Testis (tissue), 3 donors: ENCODE results near the gene PRKAR1A. TPM values are rescaled to one million over a fixed set of nuclear protein-coding genes. Genes with fewer than 3 reads are reported as not detected.

Experiments
- DNase-seq: peaks from one replicate; pipeline ENCODE4 v3.0.0-alpha.2; 2019
- H3K27ac ChIP-seq, 2 donors: fragments of 200-600 bp; sonication (generic); one replicate each; pipeline ENCODE4 v1.5.1; 2019
- H3K27me3 ChIP-seq: fragments of 200-600 bp; sonication (generic); one replicate; pipeline ENCODE4 v1.5.1; 2019
- H3K36me3 ChIP-seq: fragments of 200-600 bp; sonication (generic); one replicate; pipeline ENCODE4 v1.5.1; 2017; ENCODE audit warnings: low read depth; ENCODE audit errors: missing control alignments
- H3K4me1 ChIP-seq: fragments of 200-600 bp; sonication (generic); one replicate; pipeline ENCODE4 v1.5.1; 2019
- H3K4me3 ChIP-seq, 2 donors: fragments of 200-600 bp; sonication (generic); one replicate each; pipeline ENCODE4 v1.5.1; 2017 to 2019
- H3K9me3 ChIP-seq: fragments of 200-600 bp; sonication (generic); one replicate; pipeline ENCODE4 v1.5.1; 2017
- POLR2A ChIP-seq: fragments of 450-650 bp; IDR thresholded peaks from one replicate; pipeline ENCODE4 v1.6.1; 2017; ENCODE audit warnings: antibody characterized with exemption, mild to moderate bottlenecking, moderate library complexity
- WGBS, 2 donors: methylation state at CpG; one replicate each; pipeline ENCODE4 v1.1.5; 2018; 5-methylcytosine and 5-hydroxymethylcytosine counted together
- intact Hi-C: fragments of 100-400 bp; cut with DNase I; formaldehyde crosslinking; loops from one replicate; pipeline ENCODE4 v1.15.1; 2023; ENCODE audit warnings: low total_unique reads
- polyA plus RNA-seq: library from polyadenylated mRNA; stranded (reverse); fragments of 350-450 nt; fragmentation: Illumina TruSeq; extraction: RNeasy Lipid Tissue Mini Kit (QIAGEN cat#74804); gene quantifications from one replicate; pipeline ENCODE4 v1.2.3, GENCODE V29; 2014; ENCODE audit warnings: low read depth, low replicate concordance; ENCODE audit not compliant: insufficient read depth
- total RNA-seq, 2 donors: library from RNA; depleted of rRNA; stranded (reverse); fragments of >200 nt; gene quantifications; one replicate each; pipeline ENCODE4 v1.2.3, GENCODE V29; 2016
- TF ChIP-seq, protein P1 (sequence below), 3 experiments: fragments of 450-650 bp in 2 of 3; fragments of 200-600 bp in 1 of 3; sonication (generic) in 1 of 3; IDR thresholded peaks; one replicate each; pipeline ENCODE4 v1.5.1; 2016 to 2019; ENCODE audit warnings: antibody characterized with exemption in 3 of 3, mild to moderate bottlenecking in 2 of 3, moderate library complexity in 1 of 3

Gene PRKAR1A
- total and polyA plus RNA-seq, 3 donors from 2014 or later, result 279 to 375 (median 319) TPM

DNA sequence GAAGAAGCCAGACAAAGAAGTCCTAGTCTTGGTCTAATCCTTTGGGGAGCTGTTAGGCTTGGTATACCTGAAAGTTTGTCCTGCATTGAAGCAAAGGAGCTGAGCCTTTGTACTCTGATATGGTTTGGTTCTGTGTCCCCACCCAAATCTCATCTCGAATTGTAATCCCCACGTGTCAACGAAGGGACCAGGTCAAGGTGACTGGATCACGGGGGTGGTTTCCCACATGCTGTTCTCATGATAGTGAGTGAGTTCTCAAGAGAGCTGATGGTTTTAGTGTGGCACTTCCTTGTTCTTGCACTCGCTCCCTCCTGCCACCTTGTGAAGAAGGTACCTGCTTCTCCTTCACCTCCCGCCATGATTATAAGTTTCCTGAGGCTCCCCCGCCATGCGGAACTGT lies 55.4 kb downstream of the PRKAR1A start:
- peaks cover 4% of the 10 kb centered on the region for H3K4me1 ChIP-seq
- no peaks in the 10 kb centered on the region for H3K27me3 ChIP-seq
- 94% methylated on average over 8 of the region's 8 CpGs for WGBS, 2 donors
- no peak overlapping the region for H3K27ac ChIP-seq
- TF ChIP-seq, protein P1, sequence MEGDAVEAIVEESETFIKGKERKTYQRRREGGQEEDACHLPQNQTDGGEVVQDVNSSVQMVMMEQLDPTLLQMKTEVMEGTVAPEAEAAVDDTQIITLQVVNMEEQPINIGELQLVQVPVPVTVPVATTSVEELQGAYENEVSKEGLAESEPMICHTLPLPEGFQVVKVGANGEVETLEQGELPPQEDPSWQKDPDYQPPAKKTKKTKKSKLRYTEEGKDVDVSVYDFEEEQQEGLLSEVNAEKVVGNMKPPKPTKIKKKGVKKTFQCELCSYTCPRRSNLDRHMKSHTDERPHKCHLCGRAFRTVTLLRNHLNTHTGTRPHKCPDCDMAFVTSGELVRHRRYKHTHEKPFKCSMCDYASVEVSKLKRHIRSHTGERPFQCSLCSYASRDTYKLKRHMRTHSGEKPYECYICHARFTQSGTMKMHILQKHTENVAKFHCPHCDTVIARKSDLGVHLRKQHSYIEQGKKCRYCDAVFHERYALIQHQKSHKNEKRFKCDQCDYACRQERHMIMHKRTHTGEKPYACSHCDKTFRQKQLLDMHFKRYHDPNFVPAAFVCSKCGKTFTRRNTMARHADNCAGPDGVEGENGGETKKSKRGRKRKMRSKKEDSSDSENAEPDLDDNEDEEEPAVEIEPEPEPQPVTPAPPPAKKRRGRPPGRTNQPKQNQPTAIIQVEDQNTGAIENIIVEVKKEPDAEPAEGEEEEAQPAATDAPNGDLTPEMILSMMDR (IDR thresholded peaks at IDR 0.05), result no peak
- TF ChIP-seq POLR2A, result no peak
- DNase-seq, result no peak
- H3K36me3 ChIP-seq, result no peaks in the 10 kb centered on the region
- H3K9me3 ChIP-seq, result no peaks in the 10 kb centered on the region
- no peak overlapping the region for H3K4me3 ChIP-seq
- intact Hi-C loops, result no loop called here

DNA sequence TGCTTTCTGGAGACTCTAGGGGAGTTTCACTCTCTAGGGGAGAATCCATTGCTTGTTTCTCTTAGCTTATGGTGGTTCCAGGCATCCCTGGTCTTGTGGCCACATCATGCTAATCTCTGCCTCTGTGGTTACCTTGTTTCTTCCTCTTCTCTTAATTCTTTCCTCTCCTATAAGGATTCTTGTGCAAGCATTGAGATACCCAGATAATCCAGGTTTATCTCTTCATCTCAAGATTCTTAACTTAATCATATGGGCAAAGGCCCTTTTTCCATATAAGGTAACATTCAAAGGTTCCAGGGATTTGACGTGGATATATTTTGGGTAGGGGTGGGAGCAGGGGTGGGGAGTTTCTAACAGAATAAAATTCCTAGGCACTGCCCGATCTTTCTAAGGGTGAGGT lies 56.4 kb downstream of the PRKAR1A start:
- Histone ChIP-seq H3K36me3 (no peaks in the 10 kb centered on the region), H3K27me3 (no peaks in the 10 kb centered on the region), H3K4me3 (no peak overlapping the region), H3K4me1 (peaks cover 4% of the 10 kb centered on the region), H3K27ac (no peak overlapping the region), H3K9me3 (no peaks in the 10 kb centered on the region)
- intact Hi-C loops, result no loop called here
- TF ChIP-seq POLR2A, result no peak
- TF ChIP-seq, protein P1 (IDR thresholded peaks at IDR 0.05), result no peak
- 85 to 94% methylated on average over 2 of the region's 2 CpGs for WGBS, 2 donors
- DNase-seq, result no peak

DNA sequence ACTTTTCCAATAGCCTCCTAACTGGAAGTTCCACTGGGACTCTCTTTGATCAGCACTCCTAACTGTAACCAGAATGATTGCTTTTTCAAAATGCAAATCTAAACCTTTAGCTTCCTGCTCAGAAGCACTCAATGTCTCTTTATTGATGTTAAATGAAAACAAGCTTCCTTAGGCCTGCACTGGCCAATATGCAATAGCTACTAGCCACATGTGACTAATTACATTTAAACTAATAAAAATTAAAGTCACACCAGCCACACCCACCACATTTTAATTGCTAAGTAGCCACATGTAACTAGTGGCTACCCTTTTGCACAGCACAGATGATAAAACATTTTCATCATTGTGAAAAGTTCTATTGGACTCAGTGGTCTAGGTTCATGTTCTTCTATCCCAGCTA lies 57.1 kb downstream of the PRKAR1A start:
- no peaks in the 10 kb centered on the region for H3K27me3 ChIP-seq
- intact Hi-C loops, result no loop called here

DNA sequence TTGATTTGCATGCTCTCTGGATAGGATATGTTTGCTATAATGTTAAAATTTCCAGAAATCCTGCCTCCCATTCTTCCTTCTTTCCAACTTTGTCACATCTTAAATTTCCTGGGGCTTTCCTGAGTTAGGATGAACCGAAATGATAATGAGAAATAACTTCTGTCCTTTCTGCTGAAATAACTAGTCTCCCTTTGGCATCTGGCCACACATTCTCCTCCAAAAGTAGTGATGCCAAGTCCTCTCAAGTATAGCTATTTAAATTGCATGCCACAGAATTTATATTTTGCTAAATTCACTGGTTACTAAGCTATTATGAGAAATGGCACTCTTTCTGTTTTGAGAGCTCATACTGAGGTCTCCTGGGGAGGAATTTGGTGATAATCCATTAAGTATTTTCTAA lies 58.3 kb downstream of the PRKAR1A start:
- intact Hi-C loops, result no loop called here
- no peak for DNase-seq
- TF ChIP-seq POLR2A, result no peak
- TF ChIP-seq, protein P1 (IDR thresholded peaks at IDR 0.05), result no peak
- WGBS, 2 donors, result 58 to 67% methylated on average over 1 of the region's 1 CpG
- H3K36me3 ChIP-seq, result no peaks in the 10 kb centered on the region
- H3K27ac ChIP-seq, result no peak overlapping the region
- H3K27me3 ChIP-seq, result no peaks in the 10 kb centered on the region
- peaks cover 4% of the 10 kb centered on the region for H3K4me1 ChIP-seq
- no peak overlapping the region for H3K4me3 ChIP-seq
- H3K9me3 ChIP-seq, result no peaks in the 10 kb centered on the region

More for the DNA sequence above, 57.1 kb downstream of the PRKAR1A start:
- TF ChIP-seq, protein P1 (IDR thresholded peaks at IDR 0.05), result no peak
- TF ChIP-seq POLR2A, result no peak
- H3K36me3 ChIP-seq, result no peaks in the 10 kb centered on the region
- no peaks in the 10 kb centered on the region for H3K9me3 ChIP-seq
- DNase-seq, result no peak
- H3K27ac ChIP-seq, result no peak overlapping the region
- H3K4me3 ChIP-seq, result no peak overlapping the region
- peaks cover 4% of the 10 kb centered on the region for H3K4me1 ChIP-seq

DNA sequence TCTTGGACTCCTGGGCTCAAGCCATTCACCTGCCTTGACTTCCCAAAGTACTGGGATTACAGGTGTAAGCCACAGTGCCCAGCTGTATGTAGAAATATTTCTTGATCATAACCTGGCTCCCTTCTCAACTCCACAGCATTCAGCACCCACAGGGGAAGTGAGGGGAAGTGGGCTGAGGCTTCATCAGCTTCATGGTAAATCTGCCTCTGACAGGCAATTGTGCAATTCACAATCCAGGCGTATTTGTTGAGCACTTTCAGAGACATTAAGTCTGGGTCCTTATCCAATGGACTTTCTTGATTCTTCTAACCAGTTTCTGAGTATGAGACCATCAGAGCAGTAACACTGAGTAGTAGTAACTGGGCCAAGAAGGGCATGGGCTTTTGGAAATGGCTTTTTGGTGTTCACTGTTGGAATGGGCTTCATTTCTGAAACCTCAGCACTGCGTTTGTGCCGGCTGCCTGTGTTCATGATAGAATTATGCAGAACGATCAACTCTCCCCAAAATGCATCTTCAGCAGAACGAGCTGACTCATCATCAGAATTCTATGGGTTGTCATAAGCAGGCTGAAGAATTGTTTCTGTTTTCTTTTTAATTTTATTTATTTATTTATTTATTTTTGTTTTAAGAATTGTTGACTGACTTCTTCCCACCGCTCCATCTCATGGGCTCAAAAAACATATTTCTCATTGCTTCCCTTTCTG lies 60.1 kb downstream of the PRKAR1A start:
- intact Hi-C loops, result no loop called here
- TF ChIP-seq POLR2A, result no peak
- TF ChIP-seq, protein P1 (IDR thresholded peaks at IDR 0.05), result no peak
- H3K36me3 ChIP-seq, result no peaks in the 10 kb centered on the region
- no peaks in the 10 kb centered on the region for H3K9me3 ChIP-seq
- no peak overlapping the region for H3K27ac ChIP-seq
- peaks cover 9% of the 10 kb centered on the region for H3K4me1 ChIP-seq
- no peak overlapping the region for H3K4me3 ChIP-seq
- 88 to 93% methylated on average over 6 of the region's 6 CpGs for WGBS, 2 donors
- DNase-seq, result no peak
- no peaks in the 10 kb centered on the region for H3K27me3 ChIP-seq
